Heart left ventricle (tissue), 16 donors: ENCODE results near the gene A3GALT2. TPM values are rescaled to one million over a fixed set of nuclear protein-coding genes. Genes with fewer than 3 reads are reported as not detected.

Experiments
- ATAC-seq, 4 donors: fragments of 200-7000 bp; cut with Tn5 transposase; one replicate each; pipeline ENCODE4 v1.9.1; 2020 to 2022; ENCODE audit warnings: moderate library complexity in 4 of 4, mild to moderate bottlenecking in 3 of 4, moderate number of reproducible peaks in 1 of 4
- DNase-seq, 5 donors: peaks; one replicate each; pipeline ENCODE4 v3.0.0-alpha.2; 2020
- H3K27ac ChIP-seq, 12 donors: fragments of 200-600 bp; sonication (generic) in 4 of 12; one replicate each; pipeline versions ENCODE4 v1.5.0 to v1.8.0; 2016 to 2022; ENCODE audit warnings: mild to moderate bottlenecking in 2 of 12
- H3K27me3 ChIP-seq, 9 donors: fragments of 200-600 bp; sonication (generic) in 2 of 9; one replicate each; pipeline versions ENCODE4 v1.5.1 to v1.8.0; 2016 to 2022; ENCODE audit warnings: mild to moderate bottlenecking in 3 of 9
- H3K36me3 ChIP-seq, 9 donors: fragments of 200-600 bp; sonication (generic) in 2 of 9; one replicate each; pipeline versions ENCODE4 v1.5.0 to v1.8.0; 2018 to 2022; ENCODE audit warnings: mild to moderate bottlenecking in 2 of 9
- H3K4me1 ChIP-seq, 12 donors: fragments of 200-600 bp; sonication (generic) in 4 of 12; one replicate each; pipeline versions ENCODE4 v1.5.0 to v1.8.0; 2016 to 2022; ENCODE audit warnings: mild to moderate bottlenecking in 3 of 12
- H3K4me3 ChIP-seq, 12 donors: fragments of 200-600 bp; sonication (generic) in 4 of 12; one replicate each; pipeline versions ENCODE4 v1.5.0 to v1.8.0; 2017 to 2022; ENCODE audit warnings: mild to moderate bottlenecking in 9 of 12, moderate library complexity in 4 of 12
- H3K9me3 ChIP-seq, 12 donors: fragments of 200-600 bp; sonication (generic) in 4 of 12; one replicate each; pipeline versions ENCODE4 v1.5.0 to v1.8.0; 2016 to 2022; ENCODE audit warnings: mild to moderate bottlenecking in 1 of 12
- CTCF ChIP-seq, 12 donors: fragments of 200-600 bp; sonication (generic) in 4 of 12; IDR thresholded peaks; one replicate each; pipeline versions ENCODE4 v1.5.0 to v1.8.0; 2018 to 2022; ENCODE audit warnings: antibody characterized with exemption in 12 of 12, mild to moderate bottlenecking in 5 of 12
- POLR2A ChIP-seq, 2 donors: fragments of 450-650 bp; IDR thresholded peaks; one replicate each; pipeline ENCODE4 v1.6.1; 2017; ENCODE audit warnings: antibody characterized with exemption in 2 of 2, mild to moderate bottlenecking in 2 of 2, moderate library complexity in 2 of 2
- WGBS, 4 donors: extraction: QIAGEN DNeasy Blood & Tissue Kit in 2 of 4; methylation state at CpG; one replicate each; pipeline versions ENCODE4 v1.1.5 to v1.1.7; 2013 to 2018; 5-methylcytosine and 5-hydroxymethylcytosine counted together
- intact Hi-C, 10 donors: fragments of 100-400 bp; cut with DNase I; formaldehyde crosslinking; loops; one replicate each; pipeline versions ENCODE4 v1.11.1 to v1.14.2; 2022
- polyA plus RNA-seq, 2 donors: library from polyadenylated mRNA; stranded (reverse); fragments of 200-250 nt; gene quantifications; one replicate each; pipeline ENCODE4 v1.2.3, GENCODE V29; 2013
- total RNA-seq, 9 donors: library from RNA; depleted of rRNA in 2 of 9; stranded (reverse); fragments of >200 nt in 2 of 9; fragmentation: NEBNext Ultra II Directional in 3 of 9; extraction: Animal tissue kit (Norgen Biotek cat#: 25700) in 3 of 9; gene quantifications; one replicate each; pipeline versions ENCODE4 v1.1.0 to v1.2.4, GENCODE V29; 2016 to 2023
- donor health status: ischemic (EF 13 %, LVEDD 7.1; RV severe dilation, severe dysfunction).
- donor health status: healthy with polysubstance abuse.
- donor health status: DM: no; HTN: yes; CAD: no.
- donor health status: DM: no; HTN: no; CAD: no.
- donor health status: ischemic (EF 25% LVEDD 6.9; RV normal size, moderate dysfunction).
- donor health status: ischemic (EF 25% LVEDD 5.7; RV mildly dilated, moderate dysfunction).
- donor health status: healthy.
- donor health status: DM: yes; HTN: yes; CAD: no.
- donor health status: ischemic (EF 35%, LVEDD 5.7; RV mildly dilated, moderate dysfunction).
- donor health status: nonischemic (EF 11% LVEDD 7.7; RV severe dilation, severe dysfunction).
- donor health status: DM: yes; HTN: yes; CAD: no.
- donor health status: PGD.
- donor health status: ischemic (EF 29% LVEDD 5.4; RV normal size, mild dysfunction).
- donor health status: nonischemic (EF 23%, LVEDD 6.1; RV moderate dilation, normal function).

The A3GALT2 gene
- total and polyA plus RNA-seq, 11 donors: 0.40 TPM; not detected in 10

- intact Hi-C loops: loop anchor here (1.0 to 10.0 kb wide), 20 partner anchors 38 to 319 kb away; partner anchors contain the start of genes ZSCAN20 (in 2 of the 10) and ZNF362 (in 1 of the 10)
- ATAC-seq: peak; percentile 72 to 88 (median 80)
- H3K4me1 ChIP-seq: peaks cover 0 to 25% (median 11%) of the 10 kb centered on the region in 12 donors
- H3K9me3 ChIP-seq: no peaks in the 10 kb centered on the region
- DNase-seq: peak; percentile 78 to 92 (median 84)
- 37 to 52% (median 41%) methylated on average over 9 to 12 of the region's 12 CpGs for WGBS, 4 donors
- no peaks in the 10 kb centered on the region for H3K27me3 ChIP-seq
- H3K36me3 ChIP-seq: peaks cover 0 to 70% (median 60%) of the 10 kb centered on the region in 9 donors
- peak overlapping the region in 5 of 12 donors; percentile 6 to 46 (median 23) for H3K27ac ChIP-seq
- H3K4me3 ChIP-seq: no peak overlapping the region
- peak in 11 of 12 donors; percentile 90 to 100 (median 97) for TF ChIP-seq CTCF (IDR thresholded peaks at IDR 0.05)
- TF ChIP-seq POLR2A (IDR thresholded peaks at IDR 0.05): no peak
These were observed 25.3 kb downstream of the A3GALT2 start for GRCh38 chr1:33295450-33296081.

DNA sequence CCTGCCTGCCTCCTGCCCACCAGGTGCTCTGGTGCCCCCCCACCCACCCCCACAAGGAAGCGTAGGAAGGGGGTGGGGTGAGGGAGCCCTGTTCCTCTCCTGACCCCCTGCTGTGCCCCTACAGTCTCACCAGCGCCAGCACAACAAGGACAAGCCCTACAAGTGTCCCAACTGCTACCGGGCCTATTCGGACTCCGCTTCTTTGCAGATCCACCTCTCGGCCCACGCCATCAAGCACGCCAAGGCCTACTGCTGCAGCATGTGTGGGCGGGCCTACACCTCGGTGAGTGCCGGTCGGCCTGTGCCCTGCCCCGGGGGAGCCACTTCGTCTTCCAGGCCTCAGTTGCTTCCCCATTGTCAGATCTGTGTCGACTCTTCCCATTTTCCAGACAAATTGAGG is 25.9 kb downstream of the A3GALT2 start:
- H3K4me1 ChIP-seq: peaks cover 0 to 25% (median 9%) of the 10 kb centered on the region in 12 donors
- H3K27ac ChIP-seq: peak overlapping the region in 5 of 12 donors; percentile 4 to 23 (median 15)
- ATAC-seq (no peak), DNase-seq (peak in 1 of 5 donors; percentile 23)
- H3K9me3 ChIP-seq: no peaks in the 10 kb centered on the region
- WGBS, 4 donors: 69 to 85% (median 79%) methylated on average over 7 to 15 of the region's 15 CpGs
- no peaks in the 10 kb centered on the region for H3K27me3 ChIP-seq
- intact Hi-C loops: loop anchor here (1.0 to 10.0 kb wide), 18 partner anchors 38 to 320 kb away; partner anchors contain the start of genes ZSCAN20 (in 2 of the 10) and ZNF362 (in 1 of the 10)
- no peak overlapping the region for H3K4me3 ChIP-seq
- H3K36me3 ChIP-seq: peaks cover 0 to 70% (median 56%) of the 10 kb centered on the region in 9 donors
- TF ChIP-seq POLR2A (IDR thresholded peaks at IDR 0.05) (no peak), CTCF (IDR thresholded peaks at IDR 0.05) (no peak)

DNA sequence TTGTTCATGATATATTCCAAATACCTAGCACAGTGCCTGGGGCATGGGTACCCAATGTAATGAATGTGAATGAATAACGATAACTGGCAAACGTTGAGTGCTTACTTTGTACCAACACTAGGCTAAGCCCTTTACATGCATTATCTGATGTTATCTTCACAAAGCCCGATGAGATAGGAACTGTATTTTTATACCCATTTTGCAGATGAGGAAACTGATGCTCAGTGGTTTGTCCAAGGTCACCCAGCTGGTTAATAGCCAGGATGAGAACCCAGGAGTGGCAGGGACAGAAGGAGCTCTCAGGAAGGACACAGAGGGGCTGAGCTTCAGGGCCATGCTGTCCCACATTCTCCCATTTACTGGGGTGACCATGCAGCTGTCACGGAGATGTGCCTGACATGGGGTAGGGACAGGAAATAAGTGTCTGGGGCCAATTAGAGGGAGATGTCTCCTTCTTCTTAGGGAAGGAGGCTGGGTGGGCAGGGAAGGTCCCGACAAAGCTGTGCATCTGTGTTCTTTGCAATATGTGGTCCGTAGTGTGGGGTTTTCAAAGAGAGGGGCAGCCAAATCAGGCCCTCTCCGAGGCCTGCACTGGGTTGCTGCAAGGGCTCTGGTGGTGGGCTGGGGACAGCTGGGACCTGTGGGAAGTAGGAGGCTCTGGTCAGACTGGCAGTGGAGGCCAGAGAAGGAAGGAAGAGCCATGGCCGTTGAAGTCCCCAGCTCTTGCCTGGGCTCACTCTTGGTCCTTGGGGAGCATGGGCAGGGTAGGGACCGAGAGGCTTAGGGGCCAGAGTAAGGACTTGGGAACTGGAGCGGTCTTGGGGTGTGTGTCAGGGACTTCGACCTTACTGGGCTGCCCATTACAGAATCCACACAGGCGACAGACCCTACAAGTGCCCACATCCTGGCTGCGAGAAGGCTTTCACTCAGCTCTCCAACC is 26.6 kb downstream of the A3GALT2 start:
- H3K9me3 ChIP-seq: no peaks in the 10 kb centered on the region
- peaks cover 0 to 69% (median 49%) of the 10 kb centered on the region in 9 donors for H3K36me3 ChIP-seq
- WGBS, 4 donors: 79 to 87% (median 84%) methylated on average over 12 to 13 of the region's 13 CpGs
- DNase-seq (peak in 1 of 5 donors; percentile 12), ATAC-seq (no peak)
- TF ChIP-seq CTCF (IDR thresholded peaks at IDR 0.05) (no peak), POLR2A (IDR thresholded peaks at IDR 0.05) (no peak)
- no peaks in the 10 kb centered on the region for H3K27me3 ChIP-seq
- H3K4me1 ChIP-seq: peaks cover 0 to 31% (median 14%) of the 10 kb centered on the region in 12 donors
- intact Hi-C loops: loop anchor here (1.0 to 10.0 kb wide), 18 partner anchors 37 to 320 kb away; partner anchors contain the start of genes ZSCAN20 (in 2 of the 10) and ZNF362 (in 1 of the 10)
- no peak overlapping the region for H3K4me3 ChIP-seq
- H3K27ac ChIP-seq: peak overlapping the region in 3 of 12 donors; percentile 4 to 15 (median 4)
